NCI-H446 (cell line): Measurements from ENCODE around the gene PNMA5.
A peak's percentile ranks its signal among the peaks of the same experiment; 100 is the strongest.

Experiments
- DNase-seq, 2 experiments: peaks; one replicate each; lab custom pipeline; 2025; lab: John Stamatoyannopoulos, UW

The PNMA5 gene

DNA sequence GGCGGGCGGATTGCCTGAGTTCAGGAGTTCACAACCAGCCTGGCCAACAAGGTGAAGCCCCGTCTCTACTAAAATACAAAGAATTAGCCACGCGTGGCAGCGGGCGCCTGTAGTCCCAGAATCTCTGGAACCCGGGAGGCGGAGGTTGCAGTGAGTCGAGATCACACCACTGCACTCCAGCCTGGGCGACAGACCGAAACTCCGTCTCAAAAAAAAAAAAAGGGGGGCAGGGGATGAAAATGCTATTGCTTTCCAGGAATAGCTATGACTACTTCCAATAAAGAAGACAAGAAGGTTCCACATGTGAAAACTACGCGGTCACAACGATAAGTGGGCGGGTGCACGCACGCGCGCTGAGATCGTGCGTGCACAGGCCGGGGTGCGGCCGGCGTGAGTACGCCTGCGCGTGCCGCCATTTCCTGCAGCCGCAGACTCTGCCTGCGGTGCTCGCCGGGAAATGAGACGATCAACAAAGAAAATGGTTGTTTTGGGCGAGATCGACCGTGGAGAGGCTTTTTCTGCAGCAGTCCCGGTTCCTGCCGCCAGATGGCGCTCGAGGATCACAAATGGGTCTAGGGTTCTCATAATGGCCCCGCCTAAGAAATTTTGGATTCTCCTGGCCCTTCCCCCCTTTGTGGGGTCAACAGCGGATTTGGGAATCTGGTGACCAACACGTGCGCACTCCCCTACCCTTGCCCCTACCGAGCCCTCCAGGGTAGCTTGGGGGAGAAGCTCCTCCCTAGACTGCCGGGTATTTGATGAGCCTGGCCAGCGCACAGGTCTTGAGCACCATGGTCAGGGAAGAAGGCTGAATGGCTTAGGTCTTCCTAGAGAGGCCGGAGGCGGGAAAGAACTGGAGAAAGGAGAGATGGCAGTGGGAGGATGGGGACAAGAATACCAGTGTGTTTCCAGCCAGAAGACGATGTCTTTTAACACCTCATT, 35.1 kb downstream of the PNMA5 start:
- peak; percentile 50 to 91 for DNase-seq

DNA sequence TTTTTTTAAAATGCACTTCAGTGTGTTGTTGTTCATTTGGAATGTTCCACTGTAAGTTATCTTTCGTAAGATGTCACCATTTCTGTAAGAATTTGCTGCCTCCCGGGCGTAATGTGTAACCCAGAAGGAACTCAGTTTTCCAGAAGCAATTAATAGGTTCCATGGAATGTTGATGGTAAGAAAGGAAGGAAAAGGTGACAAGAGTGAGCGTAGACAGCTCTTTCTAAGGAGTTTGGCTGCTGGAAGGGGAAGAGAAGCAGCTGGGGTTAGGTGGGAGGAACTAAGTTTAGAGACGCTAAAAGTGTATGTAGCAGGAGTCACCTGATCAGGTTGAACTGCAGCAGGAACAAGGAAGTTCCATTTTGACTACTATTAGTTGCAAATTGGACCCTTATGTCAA, 35.9 kb downstream of the PNMA5 start:
- no peak for DNase-seq

- DNase-seq, result no peak
Observed at GRCh38 chrX:152950786-152951185, 43.1 kb downstream of the PNMA5 start.

GRCh38 chrX:152949114-152949513, 44.8 kb downstream of the PNMA5 start:
- DNase-seq, result no peak

- no peak for DNase-seq
Observed at GRCh38 chrX:152946681-152947080, 47.2 kb downstream of the PNMA5 start.

GRCh38 chrX:152945021-152945979, 48.6 kb downstream of the PNMA5 start:
- DNase-seq, result no peak

- no peak for DNase-seq
Observed at GRCh38 chrX:152943826-152944225, 50.1 kb downstream of the PNMA5 start.

GRCh38 chrX:152942077-152942442, 51.9 kb downstream of the PNMA5 start:
- no peak for DNase-seq

DNA sequence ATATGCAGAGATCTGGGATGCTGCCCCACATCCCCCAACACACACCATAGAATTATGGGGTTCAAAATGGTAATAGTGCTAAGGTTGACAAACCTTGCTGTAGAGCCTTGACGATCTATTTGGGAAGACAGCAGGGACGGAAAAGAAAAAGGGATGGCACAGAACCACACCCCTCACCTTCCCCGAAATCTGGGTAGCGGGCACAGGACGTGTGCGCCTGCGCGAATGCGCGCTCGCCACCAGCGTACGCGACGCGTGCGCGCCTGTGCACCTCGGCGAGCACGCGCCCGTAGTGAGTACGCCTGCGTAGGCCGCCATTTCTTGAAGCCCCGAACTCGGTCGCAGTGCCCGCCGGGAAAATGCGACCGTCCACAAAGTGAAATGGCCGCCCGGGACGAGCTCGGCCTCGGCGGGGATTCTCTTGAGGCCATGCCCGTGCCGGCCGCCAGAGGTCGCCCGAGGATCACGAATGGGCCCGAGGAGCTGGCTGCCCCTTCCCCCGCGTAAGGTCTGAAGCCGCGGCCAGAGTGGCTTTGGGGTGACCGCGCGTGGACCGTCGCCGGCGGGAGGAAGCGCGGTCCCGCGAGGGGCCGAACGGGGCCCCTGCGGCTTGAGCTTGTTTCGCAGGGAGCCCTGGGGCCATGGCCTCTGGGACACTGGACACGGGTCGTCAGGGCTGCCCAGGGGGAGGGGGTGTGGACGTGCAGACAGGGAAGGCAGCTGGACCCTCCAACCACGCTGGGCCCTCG, 52.4 kb downstream of the PNMA5 start:
- peak; percentile 68 to 96 for DNase-seq
